Measurements from ENCODE around the gene COL7A1. TPM values are rescaled to one million over a fixed set of nuclear protein-coding genes. Genes with fewer than 3 reads are reported as not detected.

The COL7A1 gene
- total RNA-seq, 1 experiment from 2014 or later = 40.0 TPM

DNA sequence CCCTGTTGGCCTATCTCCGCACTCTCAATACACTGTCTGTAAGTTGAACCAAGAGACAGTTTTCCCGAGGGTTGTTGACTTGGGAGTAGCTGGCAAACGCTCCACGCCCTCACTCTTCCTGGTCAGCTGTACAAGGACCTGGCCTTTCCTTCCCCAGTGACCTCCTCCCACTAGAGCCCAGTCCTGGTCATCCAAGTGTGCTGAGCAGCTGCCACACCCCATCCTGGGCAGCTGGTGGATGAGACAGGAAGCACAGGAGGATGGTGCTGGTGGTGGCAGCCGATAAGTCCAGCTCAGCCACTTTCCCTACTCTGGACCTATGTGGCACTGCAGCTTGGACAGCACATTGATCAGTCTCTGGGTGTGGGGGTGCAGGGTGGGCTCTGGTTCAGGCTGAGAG is 58.3 kb downstream of the COL7A1 start:
- in situ Hi-C loops (cut with HindIII; ENCODE audit: low pct_unique_long_range_greater_than_20kb, low sequenced_read_pairs) = no loop called here
- H3K27me3 ChIP-seq (ENCODE audit: control insufficient read depth, insufficient read depth, low read length) = no peaks in the 10 kb centered on the region
- POLR2A ChIA-PET = no interaction called here
- no peaks in the 10 kb centered on the region for H3K36me3 ChIP-seq (ENCODE audit: control insufficient read depth, insufficient read depth, low read length)
- H3K4me1 ChIP-seq (ENCODE audit: control insufficient read depth, insufficient read depth, low read length) = no peaks in the 10 kb centered on the region
- intact Hi-C loops (cut with micrococcal nuclease; ENCODE audit: unreplicated experiment) = no loop called here
- BruUV-seq (replicated peaks) = no TSS peak
- H3K27ac ChIP-seq (ENCODE audit: low read length) = no peak overlapping the region
- DNase-seq (ENCODE audit: low read depth, low spot score) (no peak), ATAC-seq (no peak)
- H3K9me3 ChIP-seq (ENCODE audit: control insufficient read depth, insufficient read depth, low read depth, low read length) = no peaks in the 10 kb centered on the region
- CTCF ChIA-PET = no interaction called here
- TF ChIP-seq POLR2AphosphoS5 (IDR thresholded peaks at IDR 0.05; ENCODE audit: low read depth, low read length) (no peak), SIN3A (IDR thresholded peaks at IDR 0.05; ENCODE audit: borderline replicate concordance, insufficient read depth, low read depth, low read length) (no peak), TCF7L2 (IDR thresholded peaks at IDR 0.05; ENCODE audit: low read depth, low read length) (no peak)
- TF ChIP-seq, protein P1, sequence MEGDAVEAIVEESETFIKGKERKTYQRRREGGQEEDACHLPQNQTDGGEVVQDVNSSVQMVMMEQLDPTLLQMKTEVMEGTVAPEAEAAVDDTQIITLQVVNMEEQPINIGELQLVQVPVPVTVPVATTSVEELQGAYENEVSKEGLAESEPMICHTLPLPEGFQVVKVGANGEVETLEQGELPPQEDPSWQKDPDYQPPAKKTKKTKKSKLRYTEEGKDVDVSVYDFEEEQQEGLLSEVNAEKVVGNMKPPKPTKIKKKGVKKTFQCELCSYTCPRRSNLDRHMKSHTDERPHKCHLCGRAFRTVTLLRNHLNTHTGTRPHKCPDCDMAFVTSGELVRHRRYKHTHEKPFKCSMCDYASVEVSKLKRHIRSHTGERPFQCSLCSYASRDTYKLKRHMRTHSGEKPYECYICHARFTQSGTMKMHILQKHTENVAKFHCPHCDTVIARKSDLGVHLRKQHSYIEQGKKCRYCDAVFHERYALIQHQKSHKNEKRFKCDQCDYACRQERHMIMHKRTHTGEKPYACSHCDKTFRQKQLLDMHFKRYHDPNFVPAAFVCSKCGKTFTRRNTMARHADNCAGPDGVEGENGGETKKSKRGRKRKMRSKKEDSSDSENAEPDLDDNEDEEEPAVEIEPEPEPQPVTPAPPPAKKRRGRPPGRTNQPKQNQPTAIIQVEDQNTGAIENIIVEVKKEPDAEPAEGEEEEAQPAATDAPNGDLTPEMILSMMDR (IDR thresholded peaks at IDR 0.05) = no peak
- TF ChIP-seq, protein P2, sequence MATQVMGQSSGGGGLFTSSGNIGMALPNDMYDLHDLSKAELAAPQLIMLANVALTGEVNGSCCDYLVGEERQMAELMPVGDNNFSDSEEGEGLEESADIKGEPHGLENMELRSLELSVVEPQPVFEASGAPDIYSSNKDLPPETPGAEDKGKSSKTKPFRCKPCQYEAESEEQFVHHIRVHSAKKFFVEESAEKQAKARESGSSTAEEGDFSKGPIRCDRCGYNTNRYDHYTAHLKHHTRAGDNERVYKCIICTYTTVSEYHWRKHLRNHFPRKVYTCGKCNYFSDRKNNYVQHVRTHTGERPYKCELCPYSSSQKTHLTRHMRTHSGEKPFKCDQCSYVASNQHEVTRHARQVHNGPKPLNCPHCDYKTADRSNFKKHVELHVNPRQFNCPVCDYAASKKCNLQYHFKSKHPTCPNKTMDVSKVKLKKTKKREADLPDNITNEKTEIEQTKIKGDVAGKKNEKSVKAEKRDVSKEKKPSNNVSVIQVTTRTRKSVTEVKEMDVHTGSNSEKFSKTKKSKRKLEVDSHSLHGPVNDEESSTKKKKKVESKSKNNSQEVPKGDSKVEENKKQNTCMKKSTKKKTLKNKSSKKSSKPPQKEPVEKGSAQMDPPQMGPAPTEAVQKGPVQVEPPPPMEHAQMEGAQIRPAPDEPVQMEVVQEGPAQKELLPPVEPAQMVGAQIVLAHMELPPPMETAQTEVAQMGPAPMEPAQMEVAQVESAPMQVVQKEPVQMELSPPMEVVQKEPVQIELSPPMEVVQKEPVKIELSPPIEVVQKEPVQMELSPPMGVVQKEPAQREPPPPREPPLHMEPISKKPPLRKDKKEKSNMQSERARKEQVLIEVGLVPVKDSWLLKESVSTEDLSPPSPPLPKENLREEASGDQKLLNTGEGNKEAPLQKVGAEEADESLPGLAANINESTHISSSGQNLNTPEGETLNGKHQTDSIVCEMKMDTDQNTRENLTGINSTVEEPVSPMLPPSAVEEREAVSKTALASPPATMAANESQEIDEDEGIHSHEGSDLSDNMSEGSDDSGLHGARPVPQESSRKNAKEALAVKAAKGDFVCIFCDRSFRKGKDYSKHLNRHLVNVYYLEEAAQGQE (IDR thresholded peaks at IDR 0.05; ENCODE audit: insufficient read depth in 1 of 2, low read depth in 2 of 2, low read length in 1 of 2) = no peak
- H3K4me3 ChIP-seq (ENCODE audit: low read depth in 2 of 2, low read length in 2 of 2) = no peak overlapping the region

DNA sequence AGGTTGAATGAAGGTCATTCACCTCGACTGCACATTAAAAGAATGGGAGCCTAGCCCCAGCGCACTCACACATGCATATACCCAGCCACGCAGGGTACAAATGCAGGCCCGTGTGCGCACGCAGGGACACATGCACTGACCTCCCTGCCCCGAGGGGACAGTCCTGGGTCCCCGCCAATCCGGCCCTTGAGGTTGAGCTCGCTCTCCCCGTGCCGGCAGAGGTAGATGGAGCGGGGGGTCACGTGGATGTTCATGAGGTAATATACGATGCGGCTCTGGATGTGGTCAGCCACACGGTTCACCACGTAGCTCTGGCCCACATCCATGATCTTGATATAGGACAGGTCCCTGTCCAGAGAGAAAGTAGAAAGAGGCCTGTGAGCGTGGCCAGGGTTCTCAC is 59.0 kb downstream of the COL7A1 start:
- H3K27me3 ChIP-seq (ENCODE audit: control insufficient read depth, insufficient read depth, low read length) = no peaks in the 10 kb centered on the region
- in situ Hi-C loops (cut with HindIII; ENCODE audit: low pct_unique_long_range_greater_than_20kb, low sequenced_read_pairs) (no loop called here), intact Hi-C loops (cut with micrococcal nuclease; ENCODE audit: unreplicated experiment) (no loop called here)
- no peaks in the 10 kb centered on the region for H3K9me3 ChIP-seq (ENCODE audit: control insufficient read depth, insufficient read depth, low read depth, low read length)
- no peak for DNase-seq (ENCODE audit: low read depth, low spot score)
- no peaks in the 10 kb centered on the region for H3K4me1 ChIP-seq (ENCODE audit: control insufficient read depth, insufficient read depth, low read length)
- H3K4me3 ChIP-seq (ENCODE audit: low read depth in 2 of 2, low read length in 2 of 2) = no peak overlapping the region
- no peak overlapping the region for H3K27ac ChIP-seq (ENCODE audit: low read length)
- ChIA-PET CTCF (no interaction called here), POLR2A (no interaction called here)
- TF ChIP-seq, protein P1 (IDR thresholded peaks at IDR 0.05) = no peak
- TF ChIP-seq SIN3A (IDR thresholded peaks at IDR 0.05; ENCODE audit: borderline replicate concordance, insufficient read depth, low read depth, low read length) = no peak
- TF ChIP-seq POLR2AphosphoS5 (IDR thresholded peaks at IDR 0.05; ENCODE audit: low read depth, low read length) = no peak
- TF ChIP-seq, protein P2 (IDR thresholded peaks at IDR 0.05; ENCODE audit: insufficient read depth in 1 of 2, low read depth in 2 of 2, low read length in 1 of 2) = no peak
- no peak for TF ChIP-seq TCF7L2 (IDR thresholded peaks at IDR 0.05; ENCODE audit: low read depth, low read length)
- H3K36me3 ChIP-seq (ENCODE audit: control insufficient read depth, insufficient read depth, low read length) = no peaks in the 10 kb centered on the region
- ATAC-seq = no peak
- BruUV-seq (replicated peaks) = no TSS peak
